Epidermal melanocyte (primary cell): ENCODE data around the gene TAS2R14.

Source experiments
- DNase-seq: peaks from one replicate; pipeline ENCODE4 v3.0.0; 2011; ENCODE audit warnings: low spot score; ENCODE audit not compliant: insufficient read length

The TAS2R14 gene

DNA sequence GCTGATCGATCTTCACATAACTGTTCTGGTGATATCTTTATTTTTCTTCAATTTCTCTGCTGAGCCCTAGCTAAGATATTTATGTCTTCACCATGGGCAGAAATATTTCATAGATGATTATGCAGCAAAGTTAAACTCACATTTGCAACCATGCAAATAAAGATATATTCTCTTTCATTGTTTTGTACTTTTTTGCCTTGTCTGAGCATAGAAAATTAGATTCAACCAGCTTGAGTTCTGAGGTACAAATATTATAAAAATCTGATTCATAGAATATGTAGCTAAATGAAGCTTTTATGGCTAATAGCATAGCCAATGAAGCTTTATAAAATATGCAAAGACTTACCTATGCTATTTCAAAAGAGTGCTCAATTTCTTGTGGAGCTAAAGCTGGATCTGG lies 29.6 kb downstream of the TAS2R14 start, which contains the start of gene TAS2R13:
Gene TAS2R13 (minus strand): TSS at position 101 of the 400 bp plus-strand sequence. CDS start 264 bp downstream, outside the sequence.
- no peak for DNase-seq

DNA sequence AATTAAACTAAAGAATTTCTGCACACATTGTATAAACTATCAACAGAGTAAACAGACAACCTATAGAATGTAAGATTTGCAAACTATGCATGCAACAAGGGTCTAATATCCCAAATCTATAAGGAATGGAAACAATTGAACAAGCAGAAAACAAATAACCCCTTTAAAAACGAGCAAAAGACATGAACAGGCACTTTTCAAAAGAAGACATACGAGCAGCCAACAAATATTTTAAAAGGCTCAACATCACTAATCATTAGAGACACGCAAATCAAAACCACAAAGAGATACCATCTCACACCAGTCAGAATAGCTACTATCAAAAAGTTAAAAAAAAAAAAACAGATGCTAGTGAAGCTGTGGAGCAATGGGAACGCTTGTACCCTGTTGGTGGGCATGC lies 34.4 kb downstream of the TAS2R14 start:
- DNase-seq: no peak

DNA sequence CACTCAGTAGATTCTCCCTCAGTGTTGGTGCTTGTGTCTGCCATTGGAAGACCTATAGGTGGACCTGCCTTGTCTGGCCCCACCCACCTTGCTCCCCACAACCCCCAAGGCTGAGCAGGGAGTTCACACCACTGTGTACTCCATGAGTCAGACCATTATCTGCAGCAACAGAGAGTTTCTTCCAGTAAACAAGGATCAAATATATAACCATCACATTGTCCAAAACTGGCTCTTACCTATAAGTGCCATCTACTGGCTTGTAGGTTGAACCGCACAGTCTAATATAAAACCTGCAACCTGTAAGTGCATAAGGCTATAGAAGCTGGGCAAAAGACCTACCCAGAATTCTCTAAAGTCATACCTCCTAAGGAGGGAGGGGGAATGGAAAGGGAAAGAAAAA lies 37.6 kb downstream of the TAS2R14 start:
- DNase-seq: no peak

DNA sequence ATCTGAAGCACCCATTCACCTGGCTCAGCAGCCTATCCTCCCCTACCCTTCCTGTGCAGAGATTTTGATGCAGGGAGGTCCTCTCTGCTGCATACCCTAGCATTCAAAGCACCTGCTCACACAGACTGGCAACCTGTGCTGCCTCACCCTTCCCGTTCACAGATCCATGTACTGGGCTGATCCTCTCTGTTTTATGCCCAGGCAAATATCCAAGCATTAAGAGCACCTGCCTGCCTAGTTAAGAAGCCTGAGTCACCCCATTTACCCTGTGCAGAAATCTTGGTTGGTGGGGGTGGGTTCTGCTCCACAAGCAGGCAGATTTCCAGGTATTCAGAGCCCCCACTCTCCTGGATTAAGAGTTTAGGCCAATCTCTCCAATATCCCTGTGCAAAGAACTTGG lies 38.1 kb downstream of the TAS2R14 start:
- DNase-seq: no peak

DNA sequence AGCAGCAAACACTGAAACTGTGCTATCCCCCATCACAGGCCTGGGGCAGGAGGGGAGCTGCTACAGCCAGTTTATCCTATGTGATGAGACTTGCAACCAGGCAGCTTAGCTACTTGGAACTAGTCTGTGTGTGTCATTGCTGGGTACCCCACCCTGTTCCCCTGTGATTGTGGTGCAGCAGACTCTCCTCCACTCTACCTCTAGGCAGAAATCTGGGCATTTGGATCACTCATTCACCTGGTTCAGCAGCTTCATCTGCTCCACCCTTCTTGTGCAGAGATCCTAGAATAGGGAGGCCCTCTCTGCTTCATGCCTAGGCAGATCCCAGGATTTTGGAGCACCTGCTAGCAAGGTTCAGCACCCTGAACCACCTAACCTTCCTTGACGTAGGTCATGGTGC lies 38.5 kb downstream of the TAS2R14 start:
- no peak for DNase-seq

- DNase-seq: no peak
These were observed 42.2 kb downstream of the TAS2R14 start for GRCh38 chr12:10896854-10897253.

GRCh38 chr12:10891937-10892336 lies 47.1 kb downstream of the TAS2R14 start:
- no peak for DNase-seq

- no peak for DNase-seq
These were observed 49.8 kb downstream of the TAS2R14 start for GRCh38 chr12:10889226-10889625.
